Trophoblast cell (in vitro differentiated cells and primary cell): ENCODE results near the gene SIGLEC5.

Experiments used
- DNase-seq, 2 donors: peaks; one replicate each; pipeline ENCODE4 v3.0.0-alpha.2; 2016
- H2AFZ ChIP-seq: 2 replicates; pipeline ENCODE4 v1.6.1; 2013; ENCODE audit warnings: low read length, moderate library complexity, mild to moderate bottlenecking; ENCODE audit not compliant: insufficient read depth, poor library complexity
- H2AK5ac ChIP-seq: 2 replicates; pipeline ENCODE4 v1.6.1; 2013; ENCODE audit warnings: mild to moderate bottlenecking, low read length
- H2BK120ac ChIP-seq: 2 replicates; pipeline ENCODE4 v1.6.1; 2013; ENCODE audit warnings: low read length, mild to moderate bottlenecking, moderate library complexity; ENCODE audit not compliant: insufficient read depth, poor library complexity
- H2BK12ac ChIP-seq: 2 replicates; pipeline ENCODE4 v1.6.1; 2013; ENCODE audit warnings: mild to moderate bottlenecking, low read length, moderate library complexity
- H2BK5ac ChIP-seq: 2 replicates; pipeline ENCODE4 v1.6.1; 2013; ENCODE audit warnings: low read length, low read depth, moderate library complexity, mild to moderate bottlenecking; ENCODE audit not compliant: poor library complexity
- H3K14ac ChIP-seq: 2 replicates; pipeline ENCODE4 v1.6.1; 2013; ENCODE audit warnings: mild to moderate bottlenecking, low read length
- H3K18ac ChIP-seq: 2 replicates; pipeline ENCODE4 v1.6.1; 2013; ENCODE audit warnings: mild to moderate bottlenecking, low read length
- H3K23ac ChIP-seq: 2 replicates; pipeline ENCODE4 v1.6.1; 2013; ENCODE audit warnings: low read length
- H3K27ac ChIP-seq: 2 replicates; pipeline ENCODE4 v1.5.1; 2013; ENCODE audit warnings: low read depth, mild to moderate bottlenecking, inconsistent platforms, low read length, moderate library complexity
- H3K27me3 ChIP-seq: 2 replicates; pipeline ENCODE4 v1.6.1; 2013; ENCODE audit warnings: inconsistent platforms, mild to moderate bottlenecking, low read length, moderate library complexity; ENCODE audit not compliant: insufficient read depth
- H3K36me3 ChIP-seq, 2 experiments: 1 replicate in 1 of 2; 2 replicates in 1 of 2; pipeline ENCODE4 v1.6.1; 2013; ENCODE audit warnings: low read length in 2 of 2, mild to moderate bottlenecking in 2 of 2, moderate library complexity in 1 of 2; ENCODE audit not compliant: insufficient read depth in 2 of 2, control insufficient read depth in 1 of 2
- H3K4ac ChIP-seq: 2 replicates; pipeline ENCODE4 v1.6.1; 2013; ENCODE audit warnings: low read depth, mild to moderate bottlenecking, low read length, moderate library complexity
- H3K4me1 ChIP-seq, 2 experiments: 1 replicate in 1 of 2; 2 replicates in 1 of 2; pipeline ENCODE4 v1.6.1; 2013; ENCODE audit warnings: low read length in 2 of 2, mild to moderate bottlenecking in 2 of 2, moderate library complexity in 1 of 2; ENCODE audit not compliant: insufficient read depth in 2 of 2, control insufficient read depth in 1 of 2
- H3K4me2 ChIP-seq: 2 replicates; pipeline ENCODE4 v1.6.1; 2013; ENCODE audit warnings: inconsistent platforms, mild to moderate bottlenecking, low read length, moderate library complexity
- H3K4me3 ChIP-seq: 2 replicates; pipeline ENCODE4 v1.5.1; 2013; ENCODE audit warnings: mild to moderate bottlenecking, low read depth, low read length, inconsistent platforms
- H3K79me1 ChIP-seq: one replicate; pipeline ENCODE4 v1.6.1; 2013; ENCODE audit warnings: low read length
- H3K79me2 ChIP-seq: 2 replicates; pipeline ENCODE4 v1.6.1; 2013; ENCODE audit warnings: low read length, mild to moderate bottlenecking; ENCODE audit not compliant: control insufficient read depth, insufficient read depth, poor library complexity
- H3K9ac ChIP-seq: 2 replicates; pipeline ENCODE4 v1.6.1; 2013; ENCODE audit warnings: mild to moderate bottlenecking, low read length
- H3K9me3 ChIP-seq: 2 replicates; pipeline ENCODE4 v1.6.1; 2013; ENCODE audit warnings: low read depth, mild to moderate bottlenecking, control low read depth, inconsistent platforms, low read length; ENCODE audit not compliant: insufficient read depth
- H4K12ac ChIP-seq: 2 replicates; pipeline ENCODE4 v1.6.1; 2013; ENCODE audit warnings: low read depth, mild to moderate bottlenecking, low read length, moderate library complexity
- H4K8ac ChIP-seq: 2 replicates; pipeline ENCODE4 v1.6.1; 2013; ENCODE audit warnings: low read depth, mild to moderate bottlenecking, low read length, moderate library complexity
- H4K91ac ChIP-seq: one replicate; pipeline ENCODE4 v1.6.1; 2013; ENCODE audit warnings: low read depth, mild to moderate bottlenecking, low read length, moderate library complexity
- WGBS: extraction: QIAGEN DNeasy Blood & Tissue Kit; methylation state at CpG from one replicate; pipeline ENCODE4 v1.1.7; 2013; ENCODE audit warnings: missing lambda C conversion rate; ENCODE audit not compliant: insufficient read length, insufficient coverage; ENCODE audit errors: extremely low coverage; 5-methylcytosine and 5-hydroxymethylcytosine counted together

SIGLEC5 gene

GRCh38 chr19:51598159-51598915 lies 31.9 kb downstream of the SIGLEC5 start:
- no peak overlapping the region for H2BK12ac ChIP-seq
- DNase-seq, result no peak
- H2AK5ac ChIP-seq, result no peak overlapping the region
- no CpG with 5 or more reads among the region's 31 CpGs for WGBS
- no peak overlapping the region for H2BK5ac ChIP-seq
- H3K4me1 ChIP-seq, result peaks cover 3 to 5% of the 10 kb centered on the region in 2 experiments
- H3K4me2 ChIP-seq, result no peak overlapping the region
- no peak overlapping the region for H4K8ac ChIP-seq
- no peak overlapping the region for H2BK120ac ChIP-seq
- no peak overlapping the region for H3K4ac ChIP-seq
- H3K4me3 ChIP-seq, result no peak overlapping the region
- H3K79me2 ChIP-seq, result no peaks in the 10 kb centered on the region
- no peak overlapping the region for H3K23ac ChIP-seq
- H3K79me1 ChIP-seq, result peaks cover 4% of the 10 kb centered on the region
- no peak overlapping the region for H3K14ac ChIP-seq
- no peak overlapping the region for H2AFZ ChIP-seq
- no peak overlapping the region for H3K18ac ChIP-seq
- H3K36me3 ChIP-seq, result no peaks in the 10 kb centered on the region
- no peak overlapping the region for H3K27ac ChIP-seq
- no peak overlapping the region for H3K9ac ChIP-seq
- no peak overlapping the region for H4K12ac ChIP-seq
- no peaks in the 10 kb centered on the region for H3K27me3 ChIP-seq
- H4K91ac ChIP-seq, result no peak overlapping the region
- peaks cover 15% of the 10 kb centered on the region for H3K9me3 ChIP-seq

- H2AK5ac ChIP-seq, result no peak overlapping the region
- no peak overlapping the region for H3K4me3 ChIP-seq
- H3K18ac ChIP-seq, result no peak overlapping the region
- H3K14ac ChIP-seq, result no peak overlapping the region
- peaks cover 5% of the 10 kb centered on the region in 2 experiments for H3K4me1 ChIP-seq
- no peak overlapping the region for H3K27ac ChIP-seq
- peaks cover 4% of the 10 kb centered on the region for H3K79me1 ChIP-seq
- peaks cover 5% of the 10 kb centered on the region for H3K9me3 ChIP-seq
- H4K12ac ChIP-seq, result no peak overlapping the region
- WGBS, result no CpG with 5 or more reads among the region's 8 CpGs
- H3K4ac ChIP-seq, result no peak overlapping the region
- no peak overlapping the region for H2AFZ ChIP-seq
- peak overlapping the region; percentile 70 for H3K4me2 ChIP-seq
- H2BK5ac ChIP-seq, result no peak overlapping the region
- peak overlapping the region; percentile 64 for H4K8ac ChIP-seq
- no peaks in the 10 kb centered on the region for H3K27me3 ChIP-seq
- H2BK120ac ChIP-seq, result no peak overlapping the region
- no peak overlapping the region for H2BK12ac ChIP-seq
- no peak overlapping the region for H3K23ac ChIP-seq
- no peaks in the 10 kb centered on the region for H3K79me2 ChIP-seq
- no peak overlapping the region for H4K91ac ChIP-seq
- no peak for DNase-seq
- H3K9ac ChIP-seq, result no peak overlapping the region
- no peaks in the 10 kb centered on the region for H3K36me3 ChIP-seq
Observed at GRCh38 chr19:51595190-51596175, 34.7 kb downstream of the SIGLEC5 start.

GRCh38 chr19:51594774-51595109 lies 35.5 kb downstream of the SIGLEC5 start:
- Histone ChIP-seq H2AK5ac (no peak overlapping the region), H3K27ac (no peak overlapping the region)

GRCh38 chr19:51593969-51594773 lies 36.0 kb downstream of the SIGLEC5 start:
- no peaks in the 10 kb centered on the region for H3K27me3 ChIP-seq
- peak overlapping the region; percentile 77 for H3K4me2 ChIP-seq
- no peak overlapping the region for H2AK5ac ChIP-seq
- H3K79me1 ChIP-seq, result peaks cover 4% of the 10 kb centered on the region
- peak overlapping the region; percentile 40 for H4K91ac ChIP-seq
- peak; percentile 99 to 100 for DNase-seq
- H2BK5ac ChIP-seq, result no peak overlapping the region
- H3K4ac ChIP-seq, result no peak overlapping the region
- no CpG with 5 or more reads among the region's 61 CpGs for WGBS
- peak overlapping the region; percentile 72 for H3K4me3 ChIP-seq
- H3K14ac ChIP-seq, result peak overlapping the region; percentile 9
- no peaks in the 10 kb centered on the region for H3K36me3 ChIP-seq
- peak overlapping the region; percentile 64 for H4K8ac ChIP-seq
- H2BK120ac ChIP-seq, result peak overlapping the region; percentile 1
- H3K9me3 ChIP-seq, result peaks cover 5% of the 10 kb centered on the region
- no peak overlapping the region for H2BK12ac ChIP-seq
- no peaks in the 10 kb centered on the region for H3K79me2 ChIP-seq
- H3K23ac ChIP-seq, result no peak overlapping the region
- peak overlapping the region; percentile 81 for H2AFZ ChIP-seq
- H3K27ac ChIP-seq, result no peak overlapping the region
- H4K12ac ChIP-seq, result peak overlapping the region; percentile 10
- peaks cover 5% of the 10 kb centered on the region in 2 experiments for H3K4me1 ChIP-seq
- peak overlapping the region; percentile 1 for H3K9ac ChIP-seq
- peak overlapping the region; percentile 25 for H3K18ac ChIP-seq

More at GRCh38 chr19:51594774-51595109, 35.5 kb downstream of the SIGLEC5 start:
- Histone ChIP-seq H3K36me3 (no peaks in the 10 kb centered on the region), H3K9me3 (peaks cover 5% of the 10 kb centered on the region), H3K23ac (no peak overlapping the region), H2BK5ac (no peak overlapping the region), H2BK12ac (no peak overlapping the region), H3K4ac (no peak overlapping the region), H3K79me2 (no peaks in the 10 kb centered on the region), H2AFZ (peak overlapping the region; percentile 81), H3K4me2 (peak overlapping the region; percentile 70), H3K27me3 (no peaks in the 10 kb centered on the region), H3K9ac (peak overlapping the region; percentile 1), H3K18ac (peak overlapping the region; percentile 25), H3K14ac (peak overlapping the region; percentile 9), H4K91ac (peak overlapping the region; percentile 40), H4K8ac (peak overlapping the region; percentile 64), H4K12ac (peak overlapping the region; percentile 10), H3K4me3 (peak overlapping the region; percentile 66), H3K79me1 (peaks cover 4% of the 10 kb centered on the region), H3K4me1 (peaks cover 5% of the 10 kb centered on the region in 2 experiments), H2BK120ac (peak overlapping the region; percentile 1)
- no CpG with 5 or more reads among the region's 6 CpGs for WGBS
- DNase-seq, result no peak
